Left renal pelvis (tissue), 4 donors: ENCODE results near the gene TEPSIN. TPM values are rescaled to one million over a fixed set of nuclear protein-coding genes. Genes with fewer than 3 reads are reported as not detected.

ENCODE experiments used
- DNase-seq, 4 donors: peaks; one replicate each; pipeline ENCODE4 v3.0.0-alpha.2; 2013; ENCODE audit warnings: low read depth in 4 of 4, low spot score in 3 of 4
- polyA plus RNA-seq, 4 donors: library from polyadenylated mRNA; unstranded; fragments of 120-200 nt; gene quantifications; one replicate each; pipeline ENCODE4 v1.2.1, GENCODE V29; 2013; ENCODE audit not compliant: insufficient read length in 4 of 4

The TEPSIN gene
- polyA plus RNA-seq, 4 donors: 12.0 to 33.0 (median 14.7) TPM

DNA sequence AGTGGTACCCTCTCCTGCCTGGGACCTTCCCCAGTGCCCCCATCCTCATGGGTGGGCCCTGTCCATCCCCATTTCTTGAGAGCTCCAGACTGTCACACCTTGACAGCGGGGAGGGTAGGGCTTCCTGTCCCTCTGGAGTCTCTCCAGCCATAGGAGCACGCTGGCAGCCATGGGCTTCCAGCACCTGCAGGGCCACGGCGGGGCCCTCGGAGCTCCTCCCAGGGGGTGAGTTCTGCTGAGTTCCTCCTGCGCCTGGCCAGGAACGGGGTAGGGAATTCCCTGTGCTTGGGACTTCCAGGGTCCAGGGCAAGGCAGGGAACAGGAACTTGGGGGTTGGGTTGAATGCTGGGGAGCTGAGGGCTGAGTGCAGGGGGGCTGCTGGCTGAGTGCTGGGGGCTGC, 49.8 kb downstream of the TEPSIN start:
- DNase-seq: no peak

GRCh38 chr17:81188491-81188840, 50.4 kb downstream of the TEPSIN start:
- no peak for DNase-seq

GRCh38 chr17:81187586-81188490, 51.0 kb downstream of the TEPSIN start:
- no peak for DNase-seq

- no peak for DNase-seq
Measured at GRCh38 chr17:81187120-81187519, 51.7 kb downstream of the TEPSIN start.

GRCh38 chr17:81186203-81186602, 52.7 kb downstream of the TEPSIN start:
- DNase-seq: no peak

GRCh38 chr17:81184555-81184954, 54.3 kb downstream of the TEPSIN start:
- DNase-seq: no peak

- DNase-seq: no peak
Measured at GRCh38 chr17:81183807-81184206, 55.0 kb downstream of the TEPSIN start.

DNA sequence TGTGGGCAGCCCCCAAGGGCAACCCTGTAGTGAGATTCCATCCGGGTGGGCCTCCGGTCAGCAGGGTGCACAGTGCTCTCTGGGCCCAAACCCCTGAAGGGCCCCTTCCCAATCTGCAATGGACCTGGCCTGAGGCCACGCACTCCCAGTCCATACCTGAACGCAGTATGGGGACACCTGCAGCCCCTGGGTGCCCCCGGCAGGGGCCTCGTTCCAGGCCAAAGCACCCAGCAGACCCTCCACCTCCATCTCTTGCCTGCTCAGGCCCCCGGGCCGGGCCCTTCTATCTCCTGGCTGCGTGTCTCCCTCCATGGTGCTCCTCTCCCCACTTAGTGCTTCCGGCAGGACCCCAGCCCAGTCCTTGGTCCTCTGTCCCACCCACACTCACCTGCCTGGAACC, 55.5 kb downstream of the TEPSIN start:
- no peak for DNase-seq

DNA sequence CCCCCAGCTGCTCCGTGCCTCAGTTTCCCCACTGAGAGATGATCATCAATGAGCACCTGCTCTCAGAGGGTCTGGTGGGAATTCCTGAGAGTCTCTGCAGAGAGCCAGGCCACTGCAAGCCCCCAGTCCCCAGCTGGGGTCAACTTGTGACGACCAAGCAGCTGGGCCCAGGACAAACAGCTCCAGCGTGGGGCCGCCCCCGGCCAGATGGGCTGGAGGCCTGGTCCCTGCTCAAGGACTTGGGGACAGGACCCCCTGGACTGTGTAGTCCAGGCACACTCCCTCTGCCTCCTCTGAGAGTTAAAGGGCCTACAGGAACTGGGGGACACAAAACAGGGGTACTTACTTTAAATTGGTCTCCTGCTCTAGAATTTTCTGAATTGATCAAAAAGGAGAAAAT, 56.3 kb downstream of the TEPSIN start:
- DNase-seq: no peak

GRCh38 chr17:81181811-81182185, 57.1 kb downstream of the TEPSIN start:
- DNase-seq: no peak

DNA sequence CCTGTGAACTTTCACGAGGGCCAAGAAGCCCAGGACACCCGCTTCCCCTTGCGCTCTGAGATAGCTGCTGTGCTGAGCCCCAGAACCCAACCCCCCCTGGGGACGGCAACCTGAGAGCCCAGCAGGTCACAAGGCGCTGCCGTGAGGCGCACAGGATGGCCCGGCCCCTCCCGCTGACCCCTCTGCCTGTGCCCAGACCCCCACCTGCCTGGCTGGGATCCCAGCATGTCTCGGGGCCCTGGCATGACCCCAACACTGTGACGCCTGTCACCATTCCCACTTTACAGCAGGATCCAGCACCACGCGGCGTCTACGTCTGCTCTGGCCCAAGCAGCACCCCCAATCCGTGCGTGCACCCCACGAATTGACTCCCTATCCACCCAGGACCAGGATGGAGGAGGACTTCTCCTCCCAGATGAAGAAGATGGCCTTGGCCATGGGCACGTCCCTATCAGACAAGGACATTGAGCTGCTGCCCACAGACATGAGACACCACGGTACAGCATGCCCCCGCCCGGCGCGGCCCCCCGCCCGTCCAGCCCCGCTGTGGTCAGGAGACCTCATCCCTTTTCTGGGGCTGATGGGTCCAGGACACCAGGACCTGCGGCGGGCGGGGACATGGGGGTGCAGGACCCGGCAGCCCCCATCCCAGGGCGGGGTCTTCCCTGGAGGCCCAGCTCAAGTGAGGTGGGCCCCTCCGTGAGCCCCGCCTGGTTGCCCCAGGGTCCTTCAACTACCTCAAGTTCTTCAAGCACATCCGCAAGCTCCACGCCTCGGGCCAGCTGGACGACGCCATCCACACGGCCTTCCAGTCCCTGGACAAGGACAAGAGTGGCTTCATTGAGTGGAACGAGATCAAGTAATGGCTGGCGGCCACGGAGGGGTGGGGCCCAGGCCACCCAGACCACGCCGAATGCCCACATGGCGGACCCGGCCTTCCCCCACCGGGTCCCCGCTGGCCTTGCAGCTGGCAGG, 57.7 kb downstream of the TEPSIN start:
- no peak for DNase-seq

- DNase-seq: no peak
Measured at GRCh38 chr17:81179861-81180260, 59.0 kb downstream of the TEPSIN start.

DNA sequence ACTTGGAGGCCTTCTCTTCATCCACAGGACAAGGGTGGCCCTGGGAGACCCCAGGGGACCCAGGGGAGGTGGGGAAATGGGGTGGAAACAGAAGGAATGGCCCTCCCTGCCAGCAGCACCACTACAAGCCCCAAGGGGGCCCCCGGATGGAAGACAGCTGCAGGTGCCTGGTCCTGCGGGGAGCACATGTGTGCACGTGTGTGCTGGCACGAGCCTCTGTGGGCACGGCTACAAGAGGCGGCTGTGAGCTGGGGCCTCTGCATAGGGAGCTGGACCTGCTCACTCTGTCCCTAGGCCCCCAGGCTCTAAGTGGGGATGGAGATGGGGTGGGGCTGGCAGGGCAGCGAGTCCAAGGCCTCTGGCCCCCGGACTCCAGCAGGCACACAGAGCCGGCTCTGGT, 59.6 kb downstream of the TEPSIN start:
- no peak for DNase-seq

Other genes starting within 250 kb of the TEPSIN start
- 10 to 100 TPM; 26.5 to 29.1 (median 27.8) TPM for gene CHMP6, start 247.2 kb downstream of the TEPSIN start, polyA plus RNA-seq
- 10 to 100 TPM; 30.8 to 48.7 (median 37.2) TPM for gene BAIAP2, start 203.9 kb downstream of the TEPSIN start, polyA plus RNA-seq
- under 1 TPM in 3 of 4 donors, not detected in 1; 0.27 to 0.39 (median 0.38) TPM for gene PVALEF, start 73.5 kb downstream of the TEPSIN start, polyA plus RNA-seq
- gene AATK, start 72.8 kb downstream of the TEPSIN start, polyA plus RNA-seq: 1 to 10 TPM; 3.3 to 5.7 (median 4.6) TPM
- 10 to 100 TPM; 12.3 to 26.9 (median 15.0) TPM for gene CEP131, start 16.1 kb downstream of the TEPSIN start, polyA plus RNA-seq
- gene NDUFAF8, start 263 bp upstream of the TEPSIN start, polyA plus RNA-seq: 10 to 100 TPM; 36.7 to 67.0 (median 46.7) TPM
- 10 to 100 TPM; 41.7 to 77.7 (median 51.1) TPM for gene SLC38A10, start 56.3 kb upstream of the TEPSIN start, polyA plus RNA-seq
- gene BAHCC1, start 156.4 kb upstream of the TEPSIN start, polyA plus RNA-seq: 10 to 100 TPM; 15.3 to 31.2 (median 17.6) TPM